Right atrium auricular region (tissue), 2 donors: Measurements from ENCODE around the gene SKIDA1. TPM values are rescaled to one million over a fixed set of nuclear protein-coding genes. Genes with fewer than 3 reads are reported as not detected.

ENCODE experiments used
- DNase-seq: peaks from one replicate; pipeline ENCODE4 v3.0.0-alpha.2; 2019; ENCODE audit warnings: low spot score
- H3K27ac ChIP-seq, 2 donors: fragments of 200-600 bp; sonication (generic); 1 replicate in 1 of 2; 2 replicates in 1 of 2; pipeline ENCODE4 v1.5.1; 2016 to 2019
- H3K27me3 ChIP-seq, 2 donors: fragments of 200-600 bp; sonication (generic); one replicate each; pipeline versions ENCODE4 v1.5.1 to v1.6.0; 2017 to 2019
- H3K36me3 ChIP-seq: fragments of 200-600 bp; sonication (generic); one replicate; pipeline ENCODE4 v1.5.1; 2016
- H3K4me1 ChIP-seq, 2 donors: fragments of 200-600 bp; sonication (generic); one replicate each; pipeline versions ENCODE4 v1.5.1 to v1.6.0; 2017 to 2019
- H3K4me3 ChIP-seq, 2 donors: fragments of 200-600 bp; sonication (generic); 1 replicate in 1 of 2; 2 replicates in 1 of 2; pipeline ENCODE4 v1.5.1; 2017 to 2019; ENCODE audit warnings: mild to moderate bottlenecking in 1 of 2, moderate library complexity in 1 of 2
- H3K9me3 ChIP-seq, 2 donors: fragments of 200-600 bp; sonication (generic); one replicate each; pipeline ENCODE4 v1.5.1; 2019
- total RNA-seq, 2 donors: library from RNA; depleted of rRNA; stranded (reverse); fragments of >200 nt; gene quantifications; one replicate each; pipeline ENCODE4 v1.1.0, GENCODE V29; 2016
- TF ChIP-seq, protein P1 (sequence below), 2 donors: fragments of 200-600 bp; sonication (generic); IDR thresholded peaks; one replicate each; pipeline ENCODE4 v1.5.1; 2019; ENCODE audit warnings: antibody characterized with exemption in 2 of 2

Gene SKIDA1
- total RNA-seq, 2 donors from 2014 or later = 2.1 to 2.6 TPM

DNA sequence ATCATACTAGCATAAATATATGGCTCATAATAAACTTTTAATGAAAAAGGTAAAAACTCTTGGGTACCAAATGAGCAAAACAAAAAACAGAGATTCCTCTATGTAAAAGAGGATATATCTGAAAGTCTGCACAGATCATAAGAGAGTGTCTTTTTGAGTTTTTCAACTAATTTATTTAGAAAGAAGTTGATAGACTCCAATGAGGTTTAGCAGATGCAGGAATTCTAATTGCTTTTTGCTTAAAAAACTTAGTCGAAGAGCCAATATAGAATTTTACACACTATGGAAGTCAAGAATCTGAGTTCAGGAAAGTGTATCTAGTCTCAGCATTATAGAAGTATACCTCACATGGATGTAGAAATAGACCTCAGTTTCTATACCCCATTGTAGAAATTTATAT is 5.2 kb upstream of the SKIDA1 start:
- Histone ChIP-seq H3K36me3 (no peaks in the 10 kb centered on the region), H3K9me3 (no peaks in the 10 kb centered on the region), H3K4me1 (peaks cover 0 to 23% of the 10 kb centered on the region in 2 donors), H3K27ac (peak overlapping the region; percentile 97 to 98), H3K4me3 (no peak overlapping the region), H3K27me3 (no peaks in the 10 kb centered on the region)
- TF ChIP-seq, protein P1, sequence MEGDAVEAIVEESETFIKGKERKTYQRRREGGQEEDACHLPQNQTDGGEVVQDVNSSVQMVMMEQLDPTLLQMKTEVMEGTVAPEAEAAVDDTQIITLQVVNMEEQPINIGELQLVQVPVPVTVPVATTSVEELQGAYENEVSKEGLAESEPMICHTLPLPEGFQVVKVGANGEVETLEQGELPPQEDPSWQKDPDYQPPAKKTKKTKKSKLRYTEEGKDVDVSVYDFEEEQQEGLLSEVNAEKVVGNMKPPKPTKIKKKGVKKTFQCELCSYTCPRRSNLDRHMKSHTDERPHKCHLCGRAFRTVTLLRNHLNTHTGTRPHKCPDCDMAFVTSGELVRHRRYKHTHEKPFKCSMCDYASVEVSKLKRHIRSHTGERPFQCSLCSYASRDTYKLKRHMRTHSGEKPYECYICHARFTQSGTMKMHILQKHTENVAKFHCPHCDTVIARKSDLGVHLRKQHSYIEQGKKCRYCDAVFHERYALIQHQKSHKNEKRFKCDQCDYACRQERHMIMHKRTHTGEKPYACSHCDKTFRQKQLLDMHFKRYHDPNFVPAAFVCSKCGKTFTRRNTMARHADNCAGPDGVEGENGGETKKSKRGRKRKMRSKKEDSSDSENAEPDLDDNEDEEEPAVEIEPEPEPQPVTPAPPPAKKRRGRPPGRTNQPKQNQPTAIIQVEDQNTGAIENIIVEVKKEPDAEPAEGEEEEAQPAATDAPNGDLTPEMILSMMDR (IDR thresholded peaks at IDR 0.05) = no peak
- DNase-seq = no peak

DNA sequence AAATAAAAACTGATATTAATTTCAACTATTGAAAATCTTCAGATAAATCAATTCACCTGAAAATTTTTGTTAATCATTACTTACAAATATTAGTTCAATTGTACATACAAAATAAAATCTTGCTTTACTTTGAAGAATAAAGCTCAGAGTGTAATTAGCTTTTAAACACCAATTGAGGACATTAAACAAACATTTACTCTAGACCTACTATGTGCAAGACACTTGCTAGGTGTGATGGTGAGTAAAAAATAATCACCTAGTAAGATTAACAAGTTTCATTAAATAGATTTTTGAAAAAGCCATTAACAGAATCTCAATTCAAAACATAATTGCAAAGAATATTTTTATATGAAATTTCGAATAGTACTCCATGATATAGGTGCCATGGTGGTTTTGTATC is 4.7 kb upstream of the SKIDA1 start:
- no peaks in the 10 kb centered on the region for H3K36me3 ChIP-seq
- peak overlapping the region; percentile 98 for H3K27ac ChIP-seq
- no peak for DNase-seq
- no peak overlapping the region for H3K4me3 ChIP-seq
- no peaks in the 10 kb centered on the region for H3K9me3 ChIP-seq
- H3K27me3 ChIP-seq = no peaks in the 10 kb centered on the region
- H3K4me1 ChIP-seq = peaks cover 0 to 18% of the 10 kb centered on the region in 2 donors
- TF ChIP-seq, protein P1 (IDR thresholded peaks at IDR 0.05) = no peak

DNA sequence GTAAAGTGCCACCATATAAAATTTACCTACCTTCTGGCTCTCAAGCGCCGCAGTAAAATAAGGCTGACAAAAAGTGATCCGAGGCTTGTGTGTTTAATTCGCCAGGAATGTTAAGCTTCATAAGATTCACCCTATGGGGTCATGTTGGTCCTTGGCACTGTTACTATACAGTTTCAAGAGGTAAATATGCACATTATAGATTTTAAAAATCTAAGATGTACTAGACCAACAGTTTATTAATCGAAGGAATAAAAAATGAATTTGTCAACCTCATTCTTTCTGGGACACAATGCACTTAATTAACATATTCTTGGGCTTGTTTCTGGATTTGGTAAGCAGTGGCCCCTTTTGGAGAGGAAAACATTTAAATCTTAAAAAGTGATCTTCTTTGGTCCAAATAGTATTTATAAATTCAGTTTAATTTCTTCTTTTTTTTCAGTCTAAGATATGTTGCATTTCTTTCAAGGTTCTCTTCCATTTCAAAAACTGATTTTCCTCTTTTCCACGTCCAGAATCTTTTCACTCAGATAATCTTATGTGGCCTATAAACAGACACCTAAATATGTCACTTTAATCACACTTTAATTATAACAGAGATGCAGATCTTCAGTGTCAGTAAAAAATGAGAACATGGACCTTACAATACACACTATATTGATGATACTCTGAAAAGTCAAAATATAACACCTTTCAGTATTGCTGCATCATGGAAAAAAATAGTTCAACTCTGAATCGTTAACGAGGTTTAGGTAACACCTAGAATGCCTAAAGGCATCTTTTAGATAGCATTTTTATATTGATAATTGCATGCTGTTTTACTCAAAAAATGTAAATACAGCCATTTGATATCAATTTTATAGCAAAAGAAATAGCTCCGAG is 3.8 kb upstream of the SKIDA1 start:
- Histone ChIP-seq H3K4me3 (peak overlapping the region; percentile 60 to 79), H3K27ac (peak overlapping the region; percentile 98)
- TF ChIP-seq, protein P1 (IDR thresholded peaks at IDR 0.05) = no peak

DNA sequence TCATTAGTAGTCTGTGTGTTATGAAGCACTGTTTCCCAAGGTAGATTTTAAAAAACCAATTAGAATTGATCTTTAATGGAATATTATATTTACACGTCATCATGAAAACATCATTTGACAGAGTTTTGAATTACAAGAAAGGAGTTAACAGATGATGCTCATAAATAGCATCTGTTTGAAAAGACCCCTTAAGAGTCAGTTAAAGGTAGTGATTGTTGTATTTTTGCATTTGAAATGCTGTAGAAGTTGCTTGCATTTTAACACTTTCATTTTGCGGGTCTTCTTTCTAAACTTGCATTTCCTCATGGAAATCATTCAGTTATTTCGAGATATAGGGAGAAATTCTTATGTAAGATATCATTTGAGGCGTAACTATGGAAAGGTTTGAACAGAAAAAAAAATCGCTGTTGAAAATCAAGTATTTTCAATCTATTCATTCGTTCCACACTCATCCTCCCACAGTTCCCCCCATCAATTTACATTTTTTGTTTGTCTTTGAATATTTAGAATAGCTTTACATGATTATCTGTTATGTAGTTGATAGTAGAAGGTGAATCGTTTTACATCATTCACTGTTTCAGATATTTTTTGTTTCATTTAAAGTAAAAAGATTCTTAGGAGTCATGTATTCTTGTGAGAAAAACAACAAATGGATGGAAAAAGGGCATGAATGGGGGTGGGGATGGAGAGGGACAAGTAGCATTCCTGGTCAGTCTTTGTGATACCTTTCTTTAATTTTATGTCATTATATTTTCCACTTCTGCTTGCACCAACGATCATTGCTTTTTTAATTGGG is 3.0 kb upstream of the SKIDA1 start:
- Histone ChIP-seq H3K4me3 (peak overlapping the region; percentile 60 to 79), H3K4me1 (peaks cover 0 to 24% of the 10 kb centered on the region in 2 donors), H3K27me3 (no peaks in the 10 kb centered on the region), H3K27ac (peak overlapping the region; percentile 98), H3K36me3 (no peaks in the 10 kb centered on the region), H3K9me3 (no peaks in the 10 kb centered on the region)
- TF ChIP-seq, protein P1 (IDR thresholded peaks at IDR 0.05) = no peak
- no peak for DNase-seq

More for the DNA sequence above, 3.8 kb upstream of the SKIDA1 start:
- Histone ChIP-seq H3K27me3 (no peaks in the 10 kb centered on the region), H3K4me1 (peaks cover 0 to 19% of the 10 kb centered on the region in 2 donors), H3K9me3 (no peaks in the 10 kb centered on the region), H3K36me3 (no peaks in the 10 kb centered on the region)
- no peak for DNase-seq

DNA sequence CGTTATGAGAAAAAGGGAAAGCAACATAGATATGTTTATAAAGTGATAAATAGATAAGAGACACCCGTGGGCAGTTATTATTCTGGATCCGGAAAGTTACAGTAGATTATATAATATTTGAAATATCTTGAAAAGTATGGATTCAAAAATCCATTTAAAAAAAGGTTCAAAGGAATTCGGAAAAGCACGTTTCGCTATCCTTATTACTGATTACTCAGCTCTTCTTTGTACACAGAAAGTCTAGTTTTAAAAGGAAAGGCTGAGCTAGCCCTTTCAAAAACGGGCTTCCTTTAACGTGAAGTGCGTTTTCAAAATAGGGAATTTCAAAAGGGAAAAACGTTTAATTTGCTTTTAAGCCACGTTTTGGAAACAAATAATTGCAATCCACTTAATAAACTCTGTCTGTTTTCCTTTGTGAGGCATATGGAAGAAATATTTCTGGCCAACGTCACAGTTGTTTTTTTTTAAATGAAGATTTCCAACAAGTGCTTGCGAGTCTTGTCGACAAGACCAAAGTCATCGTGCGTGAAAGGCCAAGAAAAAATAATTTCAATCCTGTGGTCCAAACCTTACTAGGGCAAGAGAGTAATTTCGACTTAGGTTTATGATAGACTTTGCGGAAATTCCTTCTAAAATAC is 2.2 kb upstream of the SKIDA1 start:
- H3K4me3 ChIP-seq = peak overlapping the region; percentile 60 to 79
- no peak for DNase-seq
- H3K36me3 ChIP-seq = no peaks in the 10 kb centered on the region
- TF ChIP-seq, protein P1 (IDR thresholded peaks at IDR 0.05) = no peak
- peak overlapping the region; percentile 98 for H3K27ac ChIP-seq
- peaks cover 0 to 18% of the 10 kb centered on the region in 2 donors for H3K4me1 ChIP-seq
- H3K9me3 ChIP-seq = no peaks in the 10 kb centered on the region
- no peaks in the 10 kb centered on the region for H3K27me3 ChIP-seq
